GM12892 (cell line): ENCODE results near the gene TRABD2B.

Source experiments
- POLR2A ChIP-seq: IDR thresholded peaks from 2 replicates; pipeline ENCODE4 v1.6.1; 2011; ENCODE audit warnings: low read depth, low read length, control low read depth
- POLR2AphosphoS5 ChIP-seq: IDR thresholded peaks from 2 replicates; pipeline ENCODE4 v1.6.1; 2011; ENCODE audit warnings: low read depth, low read length, control low read depth

- TF ChIP-seq POLR2AphosphoS5 (no peak), POLR2A (no peak)
Observed at GRCh38 chr1:48044311-48044710, 47.1 kb upstream of the TRABD2B start.
